IMR-90 (cell line): Measurements from ENCODE around the gene PHACTR2. TPM values are rescaled to one million over a fixed set of nuclear protein-coding genes. Genes with fewer than 3 reads are reported as not detected.
A peak's percentile ranks its signal among the peaks of the same experiment; 100 is the strongest.

Experiments
- ATAC-seq: fragments of 200-7000 bp; cut with Tn5 transposase; 2 replicates; pipeline ENCODE4 v1.9.1; 2020; ENCODE audit warnings: low read depth, mild to moderate bottlenecking, moderate library complexity
- BruUV-seq: library from RNA; stranded (reverse); fragments of 400-500 nt; replicated peaks from 2 replicates; lab custom pipeline; 2021; lab: Mats Ljungman, UMichigan
- CTCF ChIA-PET: fragments of 300-600 bp; formaldehyde crosslinking; extraction: SDS; loops from one replicate; lab custom pipeline; 2021; ENCODE audit warnings: antibody characterized with exemption; lab: Yijun Ruan, JAX
- POLR2A ChIA-PET: fragments of 300-600 bp; sonication (Branson Sonifier 250); formaldehyde crosslinking; loops from one replicate; lab custom pipeline; 2022; ENCODE audit warnings: antibody characterized with exemption; ENCODE audit not compliant: unreplicated experiment; lab: Charles Lee
- DNase-seq: peaks from one replicate; pipeline ENCODE4 v3.0.0; 2013
- H2AFZ ChIP-seq: replicated peaks from 2 replicates; pipeline ENCODE3; 2013; ENCODE audit warnings: low read length, mild to moderate bottlenecking; ENCODE audit not compliant: poor library complexity
- H2AK5ac ChIP-seq: 2 replicates; pipeline ENCODE4 v1.6.1; 2013; ENCODE audit warnings: low read depth, low read length, inconsistent platforms
- H2AK9ac ChIP-seq: replicated peaks from 2 replicates; pipeline ENCODE3; 2013; ENCODE audit warnings: mild to moderate bottlenecking, low read depth, low read length, moderate library complexity; ENCODE audit not compliant: poor library complexity
- H2BK120ac ChIP-seq: 2 replicates; pipeline ENCODE4 v1.6.1; 2013; ENCODE audit warnings: low read depth, low read length, inconsistent platforms
- H2BK15ac ChIP-seq: 3 replicates; pipeline ENCODE4 v1.6.1; 2013; ENCODE audit warnings: low read depth, low read length, inconsistent platforms
- H2BK20ac ChIP-seq: 2 replicates; pipeline ENCODE4 v1.6.1; 2013; ENCODE audit warnings: low read depth, mild to moderate bottlenecking, inconsistent platforms, low read length, moderate library complexity
- H2BK5ac ChIP-seq: 2 replicates; pipeline ENCODE4 v1.6.1; 2013; ENCODE audit warnings: mild to moderate bottlenecking, low read depth, low read length, inconsistent platforms; ENCODE audit not compliant: poor library complexity, severe bottlenecking
- H3K14ac ChIP-seq: replicated peaks from 2 replicates; pipeline ENCODE4 v1.6.1; 2013; ENCODE audit warnings: low read depth, low read length, inconsistent platforms
- H3K18ac ChIP-seq: 2 replicates; pipeline ENCODE4 v1.6.1; 2013; ENCODE audit warnings: low read depth, low read length, control low read depth
- H3K23ac ChIP-seq: 2 replicates; pipeline ENCODE4 v1.6.1; 2013; ENCODE audit warnings: low read depth, low read length, inconsistent platforms
- H3K27ac ChIP-seq: 2 replicates; pipeline ENCODE4 v1.5.1; 2013; ENCODE audit warnings: mild to moderate bottlenecking, control low read depth, low read length; ENCODE audit not compliant: insufficient read depth
- H3K27me3 ChIP-seq: 2 replicates; pipeline ENCODE4 v1.6.1; 2013; ENCODE audit warnings: low read length; ENCODE audit not compliant: control insufficient read depth, insufficient read depth
- H3K36me3 ChIP-seq: 2 replicates; pipeline ENCODE4 v1.6.1; 2013; ENCODE audit warnings: low read length, mixed read lengths; ENCODE audit not compliant: control insufficient read depth, insufficient read depth
- H3K4ac ChIP-seq: 2 replicates; pipeline ENCODE4 v1.6.1; 2013; ENCODE audit warnings: low read depth, low read length, inconsistent platforms
- H3K4me1 ChIP-seq: 2 replicates; pipeline ENCODE4 v1.6.1; 2013; ENCODE audit warnings: low read length, mixed read lengths; ENCODE audit not compliant: control insufficient read depth, insufficient read depth
- H3K4me2 ChIP-seq: 2 replicates; pipeline ENCODE4 v1.6.1; 2013; ENCODE audit warnings: low read depth, mild to moderate bottlenecking, control low read depth, low read length, moderate library complexity
- H3K4me3 ChIP-seq: 2 replicates; pipeline ENCODE4 v1.5.1; 2013; ENCODE audit warnings: low read depth, mild to moderate bottlenecking, control low read depth, low read length, moderate library complexity; ENCODE audit not compliant: insufficient read depth
- H3K56ac ChIP-seq: 2 replicates; pipeline ENCODE4 v1.6.1; 2013; ENCODE audit warnings: low read length, inconsistent platforms; ENCODE audit not compliant: insufficient read depth; ENCODE audit errors: extremely low read depth
- H3K79me1 ChIP-seq, 2 experiments: 2 replicates each; pipeline ENCODE4 v1.6.1; 2013; ENCODE audit warnings: low read length in 2 of 2, inconsistent platforms in 1 of 2, low read depth in 1 of 2
- H3K9ac ChIP-seq: 2 replicates; pipeline ENCODE4 v1.6.1; 2013; ENCODE audit warnings: low read depth, low read length, control low read depth
- H3K9me1 ChIP-seq: 2 replicates; pipeline ENCODE4 v1.6.1; 2013; ENCODE audit warnings: low read length, inconsistent platforms; ENCODE audit not compliant: insufficient read depth
- H3K9me3 ChIP-seq: 2 replicates; pipeline ENCODE4 v1.6.1; 2013; ENCODE audit warnings: low read length; ENCODE audit not compliant: control insufficient read depth, insufficient read depth
- H4K20me1 ChIP-seq: 2 replicates; pipeline ENCODE4 v1.6.1; 2013; ENCODE audit warnings: low read length, inconsistent platforms; ENCODE audit not compliant: insufficient read depth
- H4K5ac ChIP-seq: 2 replicates; pipeline ENCODE4 v1.6.1; 2013; ENCODE audit warnings: mild to moderate bottlenecking, low read depth, low read length, control low read depth
- H4K8ac ChIP-seq, 2 experiments: 2 replicates each; pipeline ENCODE4 v1.6.1; 2013; ENCODE audit warnings: low read depth in 2 of 2, low read length in 2 of 2, control low read depth in 1 of 2, inconsistent platforms in 1 of 2
- H4K91ac ChIP-seq: 2 replicates; pipeline ENCODE4 v1.6.1; 2013; ENCODE audit warnings: low read depth, low read length, inconsistent platforms; ENCODE audit not compliant: insufficient read depth
- MAFK ChIP-seq: IDR thresholded peaks from 2 replicates; pipeline ENCODE4 v1.6.1; 2012; ENCODE audit warnings: low read depth, low read length, improper control_type of control experiment
- POLR2A ChIP-seq: IDR thresholded peaks from 2 replicates; pipeline ENCODE4 v1.6.1; 2012; ENCODE audit warnings: mild to moderate bottlenecking, low read depth, low read length
- WGBS, 2 experiments: methylation state at CpG; one replicate each; pipeline versions ENCODE4 v1.1.5 to v1.1.7; 2013; ENCODE audit warnings: missing lambda C conversion rate in 2 of 2; ENCODE audit not compliant: insufficient read length in 1 of 2; ENCODE audit errors: extremely low coverage in 2 of 2; 5-methylcytosine and 5-hydroxymethylcytosine counted together
- dilution Hi-C: fragments of 300-500 bp; cut with HindIII; formaldehyde crosslinking; loops from one replicate; pipeline ENCODE4 v1.14.3; 2018; ENCODE audit warnings: low sequenced_read_pairs; ENCODE audit not compliant: unreplicated experiment
- in situ Hi-C: fragments of 300-500 bp; cut with MboI; formaldehyde crosslinking; loops from 3 replicates; pipeline ENCODE4 v1.14.3; 2019; ENCODE audit warnings: low sequenced_read_pairs, inconsistent platforms, mixed read lengths
- intact Hi-C: fragments of 100-400 bp; cut with micrococcal nuclease; formaldehyde crosslinking; loops from 2 replicates; pipeline ENCODE4 v1.10.0; 2022
- polyA plus RNA-seq, 3 experiments: library from polyadenylated mRNA; depleted of rRNA; stranded (reverse); fragments of >200 nt; gene quantifications; 2 replicates each; pipeline ENCODE4 v1.2.3, GENCODE V29; 2012; ENCODE audit warnings: low replicate concordance in 1 of 3
- total RNA-seq: library from RNA; depleted of rRNA; stranded (reverse); fragments of >200 nt; gene quantifications from 2 replicates; pipeline ENCODE4 v1.2.3, GENCODE V29; 2012

PHACTR2 gene
- total and polyA plus RNA-seq, 2 of the 4 experiments (the other 2 are of a cell fraction): 14.5 to 74.2 TPM

DNA sequence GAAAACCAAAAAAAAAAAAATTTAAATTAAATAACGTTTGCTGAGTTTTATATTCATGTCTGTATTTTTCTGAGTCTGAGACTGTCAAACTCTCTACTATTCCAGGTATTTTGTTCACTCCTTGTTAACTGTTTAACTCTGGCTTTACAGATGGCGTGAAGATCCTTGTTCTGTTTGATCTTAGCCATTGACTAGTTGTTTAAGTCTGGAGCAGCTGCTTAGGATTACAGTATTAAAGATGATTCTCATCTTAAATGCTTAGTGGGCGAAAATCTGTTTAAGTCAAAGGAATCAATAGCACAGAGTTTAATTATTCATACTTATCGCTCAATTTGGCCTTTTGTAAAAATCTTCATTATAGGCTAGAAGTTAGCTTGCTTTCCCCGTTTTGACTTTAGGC is 2.4 kb downstream of the PHACTR2 start:
- DNase-seq: no peak
- no peak for TF ChIP-seq POLR2A
- peak; percentile 77 for TF ChIP-seq MAFK
- in situ Hi-C loops: no loop called here

More for the DNA sequence above, 2.4 kb downstream of the PHACTR2 start:
- Histone ChIP-seq H2BK120ac (no peak overlapping the region), H2BK5ac (peak overlapping the region; percentile 94), H3K9ac (peak overlapping the region; percentile 70; the same call in 1 of the 2 replicates), H3K56ac (no peak overlapping the region), H3K18ac (peak overlapping the region; percentile 78; the same call in 1 of the 2 replicates), H3K27me3 (no peaks in the 10 kb centered on the region), H4K5ac (peak overlapping the region; percentile 23; the same call in 1 of the 2 replicates), H2BK15ac (no peak overlapping the region), H4K20me1 (no peaks in the 10 kb centered on the region), H3K79me1 (peaks cover 10 to 47% of the 10 kb centered on the region in 2 experiments), H3K4me1 (peaks cover 5% of the 10 kb centered on the region; the same call in 1 of the 2 replicates), H3K23ac (peak overlapping the region; percentile 19; the same call in 1 of the 2 replicates), H2AK5ac (no peak overlapping the region), H3K14ac (peak overlapping the region; percentile 6; the same call in 1 of the 2 replicates), H3K4ac (no peak overlapping the region), H3K27ac (peak overlapping the region; percentile 37; the same call in 1 of the 2 replicates), H4K91ac (no peak overlapping the region), H2BK20ac (peak overlapping the region; percentile 1; the same call in 1 of the 2 replicates), H3K4me2 (peak overlapping the region; percentile 100), H3K9me3 (no peaks in the 10 kb centered on the region; the same call in 1 of the 2 replicates), H2AFZ (no peak overlapping the region), H3K36me3 (0 out of 2 replicates have a peak, but pooled peaks cover 2% of the 10 kb centered on the region), H3K4me3 (peak overlapping the region; percentile 48), H3K9me1 (no peaks in the 10 kb centered on the region), H2AK9ac (no peak overlapping the region), H4K8ac (no peak overlapping the region)
- CTCF ChIA-PET: no interaction called here
- intact Hi-C loops: no loop called here
- WGBS, 2 experiments: no CpG with 5 or more reads among the region's 5 CpGs
- no peak for ATAC-seq
- BruUV-seq: no TSS peak
- POLR2A ChIA-PET: interaction anchor here (0.6 kb wide), 1 partner anchor 1336 kb away, joined by 4 read pairs; no protein-coding TSS in a partner anchor
- dilution Hi-C loops: no loop called here
